Stromal cell of bone marrow (primary cell): ENCODE measurements around the gene FAM13B.
"Not testable (repeated sequence)": the region's sequence is repeated elsewhere in the genome, so short reads cannot be mapped to it uniquely, and the experiment has no call there.

Experiments
- DNase-seq: peaks from one replicate; pipeline ENCODE4 v3.0.0-alpha.2; 2012; ENCODE audit warnings: low read depth

Gene FAM13B

DNA sequence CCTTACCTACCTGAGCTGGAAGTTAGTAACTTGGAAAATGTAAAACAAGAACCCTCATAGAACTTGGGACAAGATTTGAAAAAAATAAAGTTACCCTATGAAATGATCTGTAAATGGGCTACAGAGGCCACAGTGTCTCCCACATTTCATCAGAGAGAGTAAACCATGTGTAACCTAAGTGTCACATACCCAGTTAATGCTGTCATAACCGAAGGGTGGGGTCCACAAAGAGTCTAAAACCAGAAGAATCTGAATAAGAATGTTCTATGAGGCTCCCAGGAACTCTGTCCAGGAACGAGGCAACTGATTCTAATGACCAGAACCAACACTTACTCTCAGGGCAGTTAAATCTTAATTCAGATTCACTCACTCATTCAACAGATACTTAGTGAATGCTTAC, 1.0 kb upstream of the FAM13B start:
- peak; percentile 40 for DNase-seq

DNA sequence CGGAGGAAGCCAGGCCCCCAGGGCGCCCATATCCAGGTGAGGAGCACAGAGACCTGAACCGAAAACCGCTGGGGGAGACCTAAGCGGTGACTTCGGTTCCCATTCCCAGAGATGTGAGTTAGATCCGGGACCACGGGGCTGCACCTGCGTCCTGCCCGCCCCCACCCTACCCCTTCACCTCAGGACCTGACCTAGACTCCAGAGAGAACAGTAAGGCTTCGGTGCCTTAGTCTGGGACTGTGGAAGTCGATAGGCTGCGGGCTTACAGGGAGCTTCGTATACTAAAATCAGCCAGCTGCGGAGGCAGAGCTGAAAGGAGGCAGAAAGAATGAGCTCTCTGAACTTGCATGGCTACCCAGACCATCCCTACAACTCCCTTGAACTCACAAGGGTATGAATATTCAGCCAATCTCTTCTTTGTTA, 518 bp upstream of the FAM13B start:
- no peak for DNase-seq

DNA sequence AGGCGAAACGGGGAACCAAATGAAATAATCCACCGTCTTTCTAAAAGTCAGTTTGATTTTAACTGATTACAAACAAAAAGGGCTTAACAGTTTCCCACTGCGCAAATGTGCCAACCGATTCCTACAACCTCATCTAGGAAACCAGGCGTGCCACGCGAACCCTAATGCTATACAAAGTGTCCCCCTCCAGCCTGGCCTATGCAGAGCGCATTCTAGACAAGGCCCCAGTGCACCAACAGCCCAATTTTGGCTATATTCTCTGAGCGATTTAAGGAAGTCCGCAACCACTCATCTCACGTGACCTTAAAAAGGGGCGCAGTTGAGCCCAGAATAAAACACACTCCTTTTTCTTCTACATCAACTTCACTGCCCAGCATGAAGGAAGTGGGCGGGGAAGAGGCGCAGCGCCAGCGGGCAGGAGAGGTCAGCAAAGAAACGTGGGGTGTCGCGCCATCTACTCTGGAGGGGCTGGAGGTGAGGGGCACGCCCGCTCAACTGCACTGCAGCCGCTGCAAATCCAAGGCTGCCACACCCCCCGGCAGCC, 779 bp downstream of the FAM13B start:
- DNase-seq: peak; percentile 40

- DNase-seq: no peak
These were observed 2.9 kb downstream of the FAM13B start for GRCh38 chr5:138029944-138030343.

GRCh38 chr5:138029501-138029900, 3.4 kb downstream of the FAM13B start:
- DNase-seq: no peak

DNA sequence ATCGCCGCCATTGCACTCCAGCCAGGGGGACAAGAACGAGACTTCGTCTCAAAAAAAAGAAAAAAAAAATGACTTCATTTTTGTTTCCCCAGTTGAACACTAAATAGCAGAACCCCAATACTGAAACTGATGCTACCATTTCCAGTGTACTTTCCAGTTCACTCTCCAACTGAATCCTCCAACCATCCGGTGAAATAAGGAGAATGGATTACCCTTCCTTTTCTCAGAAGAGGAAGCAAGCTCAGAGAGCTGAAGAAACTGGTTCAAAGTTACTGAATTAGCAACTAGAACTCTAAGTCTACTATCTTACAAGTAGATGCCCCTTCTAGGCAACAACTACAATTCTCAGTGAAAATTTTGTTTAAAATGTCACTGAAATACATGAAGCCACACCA, 3.9 kb downstream of the FAM13B start:
- DNase-seq: no peak

GRCh38 chr5:138028262-138028970, 4.5 kb downstream of the FAM13B start:
- DNase-seq: not testable (repeated sequence)

DNA sequence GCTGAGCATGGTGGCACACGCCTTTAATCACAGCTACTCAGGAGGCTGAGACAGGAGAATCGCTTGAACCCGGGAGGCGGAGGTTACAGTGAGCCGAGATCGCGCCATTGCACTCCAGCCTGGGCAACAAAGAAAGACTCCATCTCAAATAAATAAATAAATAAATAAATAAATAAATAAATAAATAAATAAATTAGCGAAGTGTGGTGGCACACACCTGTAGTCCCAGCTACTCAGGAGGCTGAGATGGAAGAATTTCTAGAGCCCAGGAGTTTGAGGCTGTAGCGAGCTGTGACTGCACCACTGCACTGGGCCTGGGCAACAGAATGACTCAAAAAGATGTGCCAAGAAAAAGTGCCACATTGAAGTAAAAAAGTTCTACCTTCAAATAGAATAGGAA, 6.1 kb downstream of the FAM13B start:
- not testable (repeated sequence) for DNase-seq

- no peak for DNase-seq
These were observed 7.6 kb downstream of the FAM13B start for GRCh38 chr5:138025285-138025684.

GRCh38 chr5:138024117-138024516, 8.8 kb downstream of the FAM13B start:
- DNase-seq: no peak

DNA sequence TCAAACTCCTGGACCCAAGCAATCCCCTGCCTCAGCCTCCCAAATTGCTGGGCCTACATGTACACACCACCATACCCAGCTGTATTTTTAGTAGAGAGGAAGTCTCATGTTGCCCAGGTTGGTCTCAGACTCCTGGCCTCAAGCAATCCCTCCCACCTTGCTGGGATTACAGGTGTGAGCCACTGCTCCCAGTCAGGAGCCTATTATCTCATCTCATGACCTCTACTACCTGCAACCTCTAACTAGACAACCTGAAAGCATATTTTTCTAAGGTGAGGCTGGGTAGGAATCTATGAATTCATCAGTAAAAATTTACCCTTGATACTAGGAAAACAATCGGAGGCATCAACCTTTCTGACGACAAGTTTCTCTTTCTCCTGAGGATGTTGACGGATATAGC, 10.0 kb downstream of the FAM13B start:
- no peak for DNase-seq

DNA sequence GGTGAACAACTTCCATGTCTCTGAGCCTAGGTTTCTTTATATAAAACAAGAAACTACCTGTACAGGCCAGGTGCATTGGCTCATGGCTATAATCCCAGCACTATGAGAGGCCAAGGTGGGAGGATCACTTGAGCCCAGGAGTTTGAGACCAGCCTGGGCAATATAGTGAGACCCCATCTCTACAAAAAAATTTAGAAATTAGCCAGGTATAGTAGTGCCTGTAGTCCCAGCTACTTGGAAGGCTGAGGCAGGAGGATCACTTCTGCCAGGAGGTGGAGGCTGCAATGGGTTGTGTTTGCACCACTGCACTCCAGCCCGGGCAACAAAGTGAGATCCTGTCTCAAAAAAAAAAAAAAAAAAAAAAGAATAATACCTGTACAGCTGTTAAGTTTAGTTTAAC, 11.1 kb downstream of the FAM13B start:
- no peak for DNase-seq

DNA sequence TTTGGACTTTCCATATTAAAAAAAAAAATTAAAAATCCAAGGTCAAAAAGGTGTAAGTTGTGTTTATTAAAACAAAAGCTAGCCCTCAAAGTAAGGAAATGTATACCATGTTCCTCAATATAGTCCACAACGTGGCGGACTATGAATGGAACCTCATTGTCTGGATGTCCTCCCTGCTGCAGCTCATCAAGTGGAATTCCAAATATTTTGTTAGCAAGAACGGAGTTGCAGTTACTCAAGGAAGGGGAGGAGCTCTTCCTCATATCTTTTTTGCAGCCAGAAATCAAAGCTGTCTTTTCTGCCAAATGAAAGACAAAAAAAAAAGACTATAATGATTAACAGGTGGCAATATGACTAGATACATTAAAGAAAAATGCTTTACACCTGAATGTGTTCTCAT, 14.0 kb downstream of the FAM13B start:
- DNase-seq: no peak

GRCh38 chr5:138015916-138016315, 17.0 kb downstream of the FAM13B start:
- DNase-seq: no peak

DNA sequence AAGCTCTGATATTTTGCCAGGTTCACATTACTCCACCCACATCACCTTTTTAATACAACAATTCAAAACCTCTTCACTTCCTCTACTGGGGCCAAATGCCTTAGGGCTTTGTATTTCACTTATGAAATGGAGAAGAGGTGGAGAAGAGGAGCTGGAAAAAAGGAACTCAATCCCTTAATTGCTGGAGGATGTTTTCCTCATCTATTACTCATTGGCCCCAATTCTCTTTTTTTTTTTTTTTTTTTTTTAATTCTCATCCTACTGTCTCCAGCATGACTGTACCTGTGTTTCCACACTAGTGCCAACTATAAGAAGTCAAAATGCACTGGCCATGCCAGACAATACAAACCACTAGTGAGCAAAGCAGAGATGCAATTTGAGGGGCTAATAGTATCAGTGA, 20.9 kb downstream of the FAM13B start:
- no peak for DNase-seq

DNA sequence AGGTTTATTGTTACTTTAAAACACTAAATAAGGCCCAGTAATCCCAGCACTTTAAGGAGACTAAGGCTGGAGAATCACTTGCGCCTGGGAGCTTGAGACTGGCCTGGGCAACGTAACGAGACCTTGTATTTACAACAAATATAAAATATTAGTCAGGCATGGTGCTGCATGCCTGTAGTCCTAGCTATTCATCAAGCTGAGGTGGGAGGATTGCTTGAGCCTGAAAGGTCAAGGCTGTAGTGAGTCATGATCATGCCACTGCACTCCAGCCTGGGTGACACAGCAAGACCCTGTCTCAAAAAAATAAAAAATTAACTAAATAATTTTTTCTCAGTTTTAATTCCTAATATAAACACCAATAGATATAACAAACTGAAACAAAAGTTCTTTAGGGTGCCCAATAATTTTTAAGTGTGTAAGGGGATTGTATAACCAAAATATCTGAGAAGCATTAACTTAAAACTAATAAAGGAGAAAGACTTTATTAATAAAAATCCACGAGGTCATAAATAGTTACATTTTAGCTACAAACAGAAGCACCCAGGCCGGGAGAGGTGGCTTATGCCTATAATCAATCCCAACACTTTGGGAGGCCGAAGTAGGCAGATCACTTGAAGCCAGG, 32.7 kb downstream of the FAM13B start:
- no peak for DNase-seq

- DNase-seq: no peak
These were observed 35.1 kb downstream of the FAM13B start for GRCh38 chr5:137997726-137998213.

- no peak for DNase-seq
These were observed 37.1 kb downstream of the FAM13B start for GRCh38 chr5:137995749-137996128.

DNA sequence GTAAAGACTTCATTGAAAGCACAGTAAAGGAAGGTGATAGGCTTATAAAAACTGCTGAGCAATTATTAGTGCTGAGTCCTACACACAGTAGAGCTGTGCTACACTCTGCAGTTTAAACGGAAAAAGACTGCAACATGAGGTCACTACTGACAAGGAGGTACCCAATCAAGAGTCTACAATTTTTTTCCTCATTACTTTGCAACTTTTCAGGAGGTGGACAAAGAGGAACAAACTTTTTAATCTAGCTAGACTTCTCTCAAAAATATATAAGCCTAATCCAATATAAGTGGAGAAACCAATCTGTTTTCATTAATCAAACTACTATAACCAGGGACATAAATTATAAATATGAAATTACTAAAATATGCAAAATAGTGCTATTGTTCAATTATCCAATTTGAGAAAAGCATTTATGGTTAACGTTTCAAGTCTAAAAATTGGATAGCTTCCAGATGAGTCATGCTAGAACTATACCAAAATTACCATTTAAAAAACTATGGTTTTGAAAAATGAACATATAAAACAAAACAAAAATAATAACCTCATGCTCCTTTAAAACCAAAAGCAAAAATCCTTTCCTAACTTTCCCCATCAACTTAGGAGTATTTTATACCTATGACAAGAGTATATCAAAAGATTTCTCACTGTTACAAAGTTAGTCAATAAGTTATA, 37.7 kb downstream of the FAM13B start:
- peak; percentile 22 for DNase-seq

DNA sequence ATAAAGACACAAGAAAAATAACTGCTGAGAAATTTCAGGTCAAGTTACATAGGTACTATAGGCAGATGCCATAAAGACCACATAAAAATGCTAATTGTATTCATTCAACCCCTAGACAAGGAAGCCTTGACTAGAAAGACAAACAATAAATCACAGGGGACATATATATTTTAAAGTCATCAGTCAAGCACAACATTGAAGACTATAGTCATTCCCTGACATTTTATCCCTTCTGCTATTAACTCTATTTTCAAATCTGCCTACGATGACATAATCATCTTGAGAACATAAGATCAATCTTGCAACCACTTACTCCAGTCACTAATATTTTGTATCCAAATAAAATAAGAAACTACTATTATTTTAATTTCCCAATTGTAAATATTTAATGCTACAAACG, 38.3 kb downstream of the FAM13B start:
- no peak for DNase-seq

DNA sequence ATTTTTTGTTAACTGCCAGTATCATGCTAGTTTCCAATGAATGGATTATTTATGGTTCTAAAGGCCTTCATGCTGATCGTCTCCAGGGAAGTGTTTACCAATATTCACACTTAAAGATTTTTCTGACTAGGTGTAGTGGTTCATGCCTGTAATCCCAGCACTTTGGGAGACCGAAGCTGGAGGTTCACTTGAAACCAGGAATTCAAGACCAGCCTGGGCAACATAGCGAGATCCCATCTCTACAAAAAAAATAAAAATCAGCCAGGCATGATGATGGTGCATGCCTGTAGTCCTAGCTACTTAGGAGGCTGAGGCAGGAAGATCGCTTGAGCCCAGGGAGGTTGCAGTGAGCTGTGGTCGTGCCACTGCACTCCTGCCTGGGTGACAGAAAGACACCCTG, 43.5 kb downstream of the FAM13B start:
- no peak for DNase-seq

- no peak for DNase-seq
These were observed 57.7 kb downstream of the FAM13B start for GRCh38 chr5:137975208-137975607.

DNA sequence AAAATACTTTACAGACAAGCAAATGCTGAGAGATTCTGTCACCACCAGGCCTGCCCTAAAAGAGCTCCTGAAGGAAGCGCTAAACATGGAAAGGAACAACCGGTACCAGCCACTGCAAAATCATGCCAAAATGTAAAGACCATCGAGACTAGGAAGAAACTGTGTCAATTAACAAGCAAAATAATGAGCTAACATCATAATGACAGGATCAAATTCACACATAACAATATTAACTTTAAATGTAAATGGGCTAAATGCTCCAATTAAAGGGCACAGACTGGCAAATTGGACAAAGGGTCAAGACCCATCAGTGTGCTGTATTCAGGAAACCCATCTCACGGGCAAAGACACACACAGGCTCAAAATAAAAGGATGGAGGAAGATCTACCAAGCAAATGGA, 62.5 kb downstream of the FAM13B start:
- not testable (repeated sequence) for DNase-seq
